B cell (primary cell): Measurements from ENCODE around the gene MSLN. TPM values are rescaled to one million over a fixed set of nuclear protein-coding genes. Genes with fewer than 3 reads are reported as not detected.

ENCODE experiments used
- ATAC-seq: fragments of 200-7000 bp; cut with Tn5 transposase; one replicate; pipeline ENCODE4 v1.10.0; 2021; ENCODE audit warnings: low read depth, mild to moderate bottlenecking, moderate number of reproducible peaks, moderate library complexity
- CTCF ChIA-PET: fragments of 350-600 bp; sonication (Branson Sonifier 250); formaldehyde crosslinking; loops from one replicate; lab custom pipeline; 2021; ENCODE audit warnings: antibody characterized with exemption, inconsistent platforms; lab: Charles Lee
- POLR2A ChIA-PET: fragments of 350-600 bp; sonication (Branson Sonifier 250); formaldehyde crosslinking; loops from one replicate; lab custom pipeline; 2021; ENCODE audit warnings: antibody characterized with exemption; lab: Charles Lee
- DNase-seq: peaks from one replicate; pipeline ENCODE4 v3.0.0; 2013
- H2AFZ ChIP-seq: 2 replicates; pipeline ENCODE4 v1.6.1; 2012; ENCODE audit warnings: mild to moderate bottlenecking, low read depth, low read length; ENCODE audit not compliant: insufficient read depth, poor library complexity, severe bottlenecking
- H3K27ac ChIP-seq, 2 donors: 1 replicate in 1 of 2; 2 replicates in 1 of 2; pipeline ENCODE4 v1.5.1; 2012 to 2013; ENCODE audit warnings: low read length in 2 of 2, mild to moderate bottlenecking in 2 of 2, moderate library complexity in 1 of 2
- H3K27me3 ChIP-seq, 4 experiments: fragments of 200-600 bp in 1 of 4; sonication (generic) in 1 of 4; replicated peaks in 1 of 4; 1 replicate in 2 of 4; 2 replicates in 2 of 4; pipeline versions ENCODE4 v1.6.1 to v1.7.0; 2013 to 2016; ENCODE audit warnings: low read length in 3 of 4, mild to moderate bottlenecking in 2 of 4, mixed read lengths in 1 of 4, moderate library complexity in 1 of 4; ENCODE audit not compliant: insufficient read depth in 4 of 4, control insufficient read depth in 3 of 4; ENCODE audit errors: control extremely low read depth in 1 of 4
- H3K36me3 ChIP-seq, 2 experiments: replicated peaks in 1 of 2; 1 replicate in 1 of 2; 2 replicates in 1 of 2; pipeline versions ENCODE4 v1.6.1 to v1.7.1; 2013; ENCODE audit warnings: low read length in 1 of 2; ENCODE audit not compliant: insufficient read depth in 2 of 2, control insufficient read depth in 1 of 2; ENCODE audit errors: control extremely low read depth in 1 of 2, extremely low read depth in 1 of 2
- H3K4me1 ChIP-seq, 2 donors: fragments of 200-600 bp in 1 of 2; sonication (generic) in 1 of 2; 1 replicate in 1 of 2; 2 replicates in 1 of 2; pipeline versions ENCODE4 v1.5.1 to v1.6.1; 2013 to 2017; ENCODE audit warnings: low read length in 2 of 2; ENCODE audit not compliant: control insufficient read depth in 2 of 2, insufficient read depth in 2 of 2
- H3K4me2 ChIP-seq: replicated peaks from 2 replicates; pipeline ENCODE3; 2012; ENCODE audit warnings: mild to moderate bottlenecking, low read depth, low read length; ENCODE audit not compliant: poor library complexity, severe bottlenecking
- H3K4me3 ChIP-seq, 5 experiments: fragments of 200-600 bp in 1 of 5; sonication (generic) in 1 of 5; 1 replicate in 3 of 5; 2 replicates in 2 of 5; pipeline versions ENCODE4 v1.5.1 to v1.7.0; 2011 to 2016; ENCODE audit warnings: low read length in 4 of 5, mild to moderate bottlenecking in 4 of 5, low read depth in 2 of 5, control low read depth in 1 of 5, moderate library complexity in 1 of 5; ENCODE audit not compliant: insufficient read depth in 1 of 5; ENCODE audit errors: control extremely low read depth in 1 of 5, extremely low read depth in 1 of 5
- H3K79me2 ChIP-seq: fragments of 200-600 bp; sonication (generic); one replicate; pipeline ENCODE4 v1.6.0; 2016; ENCODE audit warnings: low read length; ENCODE audit not compliant: control insufficient read depth, insufficient read depth
- H3K9ac ChIP-seq: fragments of 200-600 bp; sonication (generic); 2 replicates; pipeline ENCODE4 v1.6.1; 2017; ENCODE audit warnings: mild to moderate bottlenecking, low read length, moderate library complexity
- H3K9me3 ChIP-seq, 3 donors: one replicate each; pipeline versions ENCODE4 v1.6.1 to v1.7.1; 2013; ENCODE audit warnings: low read length in 2 of 3; ENCODE audit not compliant: control insufficient read depth in 2 of 3, insufficient read depth in 1 of 3; ENCODE audit errors: control extremely low read depth in 1 of 3
- H4K20me1 ChIP-seq: 2 replicates; pipeline ENCODE4 v1.6.0; 2012; ENCODE audit warnings: mild to moderate bottlenecking, low read length; ENCODE audit not compliant: insufficient read depth, control insufficient read depth, poor library complexity, severe bottlenecking
- H3K27ac Mint-ChIP-seq: one replicate; pipeline ENCODE4 v1.8.0; 2021; ENCODE audit warnings: mixed read lengths
- H3K27me3 Mint-ChIP-seq: one replicate; pipeline ENCODE4 v1.8.0; 2021; ENCODE audit warnings: mixed read lengths
- H3K4me1 Mint-ChIP-seq: one replicate; pipeline ENCODE4 v1.8.0; 2021; ENCODE audit warnings: mixed read lengths
- H3K4me3 Mint-ChIP-seq: one replicate; pipeline ENCODE4 v1.8.0; 2021; ENCODE audit warnings: mixed read lengths
- H3K9me3 Mint-ChIP-seq: one replicate; pipeline ENCODE4 v1.8.0; 2022; ENCODE audit warnings: mixed read lengths; ENCODE audit not compliant: insufficient read depth
- EZH2 ChIP-seq: IDR thresholded peaks from 2 replicates; pipeline ENCODE4 v1.6.1; 2012; ENCODE audit warnings: borderline replicate concordance, low read depth, mild to moderate bottlenecking, moderate library complexity, low read length; ENCODE audit not compliant: insufficient read depth, poor library complexity, severe bottlenecking
- WGBS: methylation state at CpG from one replicate; pipeline ENCODE4 v1.1.5; 2013; ENCODE audit warnings: missing lambda C conversion rate; ENCODE audit not compliant: insufficient coverage; 5-methylcytosine and 5-hydroxymethylcytosine counted together
- intact Hi-C: fragments of 100-400 bp; cut with micrococcal nuclease; formaldehyde crosslinking; loops from one replicate; pipeline ENCODE4 v1.10.0; 2022
- polyA plus RNA-seq: library from polyadenylated mRNA; depleted of rRNA; stranded (reverse); fragments of >200 nt; gene quantifications from 2 replicates; pipeline ENCODE4 v1.2.3, GENCODE V29; 2012
- total RNA-seq, 2 donors: library from RNA; stranded (reverse); fragments of 120-200 nt in 1 of 2; gene quantifications; 1 replicate in 1 of 2; 2 replicates in 1 of 2; pipeline versions ENCODE4 v1.2.3 to v1.2.4, GENCODE V29; 2013 to 2022
- TF ChIP-seq, protein P1 (sequence below): fragments of 200-600 bp; IDR thresholded peaks from one replicate; pipeline ENCODE4 v1.8.0; 2022; ENCODE audit warnings: antibody characterized with exemption, mild to moderate bottlenecking

MSLN gene
- total and polyA plus RNA-seq, 2 donors (not counting 1 experiment from before 2014, with no cell fraction given), result not detected

DNA sequence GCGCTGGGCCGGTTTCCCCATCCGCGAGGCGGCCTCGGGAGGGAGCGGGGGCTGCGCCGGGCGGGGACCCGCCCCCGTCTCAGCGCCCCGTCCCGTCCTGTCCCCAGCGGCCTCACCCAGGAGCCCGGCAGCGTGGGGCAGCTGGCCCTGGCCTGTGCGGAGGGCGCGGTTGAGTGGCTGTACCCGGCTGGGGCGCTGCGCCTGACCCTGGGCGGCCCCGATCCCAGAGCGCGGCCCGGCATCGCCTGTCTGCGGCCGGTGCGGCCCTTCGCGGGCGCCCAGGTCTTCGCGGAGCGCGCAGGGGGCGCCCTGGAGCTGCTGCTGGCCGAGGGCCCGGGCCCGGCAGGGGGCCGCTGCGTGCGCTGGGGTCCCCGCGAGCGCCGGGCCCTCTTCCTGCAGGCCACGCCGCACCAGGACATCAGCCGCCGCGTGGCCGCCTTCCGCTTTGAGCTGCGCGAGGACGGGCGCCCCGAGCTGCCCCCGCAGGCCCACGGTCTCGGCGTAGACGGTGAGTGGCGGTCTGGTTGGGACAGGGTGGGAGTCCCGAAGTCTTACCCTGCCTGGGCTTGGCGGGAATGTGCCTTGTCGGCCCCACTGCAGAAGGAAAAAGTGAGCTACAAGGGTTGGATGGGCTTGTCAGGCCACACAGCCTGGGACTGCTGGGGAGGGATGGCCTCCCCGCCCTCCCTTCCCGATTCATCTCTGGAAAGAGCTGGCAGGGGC lies 44.9 kb upstream of the MSLN start:
- H3K9me3 Mint-ChIP-seq, result no peaks in the 10 kb centered on the region
- peak overlapping the region in 4 of 5 experiments; percentile 8 to 61 (median 54) for H3K4me3 ChIP-seq
- no peak overlapping the region for H3K27ac Mint-ChIP-seq
- no peak overlapping the region for H3K27ac ChIP-seq
- H3K9ac ChIP-seq, result peak overlapping the region; percentile 61
- ChIA-PET CTCF (interaction anchor here (0.9 to 7.6 kb wide), 7 partner anchors 8 to 70 kb away, joined by 3 to 94 read pairs (median 9); partner anchors contain the start of genes CCDC78, CHTF18, CIAO3 and RPUSD1), POLR2A (interaction anchor here (1.4 to 2.1 kb wide), 3 partner anchors 10 to 25 kb away, joined by 4 to 11 read pairs (median 8); partner anchors contain the start of genes CCDC78 and CIAO3)
- H3K4me1 Mint-ChIP-seq, result peaks cover 13% of the 10 kb centered on the region
- WGBS, result 2% methylated on average over 74 of the region's 74 CpGs
- peak overlapping the region; percentile 95 for H3K4me2 ChIP-seq
- peak; percentile 56 for DNase-seq
- H3K36me3 ChIP-seq, result no peaks in the 10 kb centered on the region
- H3K27me3 ChIP-seq, result peaks cover 0 to 36% (median 14%) of the 10 kb centered on the region in 4 experiments
- peaks cover 10% of the 10 kb centered on the region for H3K27me3 Mint-ChIP-seq
- intact Hi-C loops, result loop anchor here (5.0 kb wide), 1 partner anchor 257 kb away; the partner anchor contains the start of gene LMF1
- H2AFZ ChIP-seq, result peak overlapping the region; percentile 77
- H3K4me1 ChIP-seq, result peaks cover 21 to 34% of the 10 kb centered on the region in 2 donors
- ATAC-seq, result peak; percentile 8
- H3K79me2 ChIP-seq, result no peaks in the 10 kb centered on the region
- peak overlapping the region; percentile 72 for H3K4me3 Mint-ChIP-seq
- H3K9me3 ChIP-seq, result peaks cover 0 to 12% (median 0%) of the 10 kb centered on the region in 3 donors
- H4K20me1 ChIP-seq, result peaks cover 11% of the 10 kb centered on the region
- TF ChIP-seq EZH2, result no peak
- TF ChIP-seq, protein P1, sequence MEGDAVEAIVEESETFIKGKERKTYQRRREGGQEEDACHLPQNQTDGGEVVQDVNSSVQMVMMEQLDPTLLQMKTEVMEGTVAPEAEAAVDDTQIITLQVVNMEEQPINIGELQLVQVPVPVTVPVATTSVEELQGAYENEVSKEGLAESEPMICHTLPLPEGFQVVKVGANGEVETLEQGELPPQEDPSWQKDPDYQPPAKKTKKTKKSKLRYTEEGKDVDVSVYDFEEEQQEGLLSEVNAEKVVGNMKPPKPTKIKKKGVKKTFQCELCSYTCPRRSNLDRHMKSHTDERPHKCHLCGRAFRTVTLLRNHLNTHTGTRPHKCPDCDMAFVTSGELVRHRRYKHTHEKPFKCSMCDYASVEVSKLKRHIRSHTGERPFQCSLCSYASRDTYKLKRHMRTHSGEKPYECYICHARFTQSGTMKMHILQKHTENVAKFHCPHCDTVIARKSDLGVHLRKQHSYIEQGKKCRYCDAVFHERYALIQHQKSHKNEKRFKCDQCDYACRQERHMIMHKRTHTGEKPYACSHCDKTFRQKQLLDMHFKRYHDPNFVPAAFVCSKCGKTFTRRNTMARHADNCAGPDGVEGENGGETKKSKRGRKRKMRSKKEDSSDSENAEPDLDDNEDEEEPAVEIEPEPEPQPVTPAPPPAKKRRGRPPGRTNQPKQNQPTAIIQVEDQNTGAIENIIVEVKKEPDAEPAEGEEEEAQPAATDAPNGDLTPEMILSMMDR, result peak; percentile 12
